IMR-90 (cell line): ENCODE data around the gene RBBP8NL. TPM values are rescaled to one million over a fixed set of nuclear protein-coding genes. Genes with fewer than 3 reads are reported as not detected.
A peak's percentile ranks its signal among the peaks of the same experiment; 100 is the strongest.

ENCODE experiments used
- ATAC-seq: fragments of 200-7000 bp; cut with Tn5 transposase; 2 replicates; pipeline ENCODE4 v1.9.1; 2020; ENCODE audit warnings: low read depth, mild to moderate bottlenecking, moderate library complexity
- BruUV-seq: library from RNA; stranded (reverse); fragments of 400-500 nt; replicated peaks from 2 replicates; lab custom pipeline; 2021; lab: Mats Ljungman, UMichigan
- CTCF ChIA-PET: fragments of 300-600 bp; formaldehyde crosslinking; extraction: SDS; loops from one replicate; lab custom pipeline; 2021; ENCODE audit warnings: antibody characterized with exemption; lab: Yijun Ruan, JAX
- POLR2A ChIA-PET: fragments of 300-600 bp; sonication (Branson Sonifier 250); formaldehyde crosslinking; loops from one replicate; lab custom pipeline; 2022; ENCODE audit warnings: antibody characterized with exemption; ENCODE audit not compliant: unreplicated experiment; lab: Charles Lee
- DNase-seq: peaks from one replicate; pipeline ENCODE4 v3.0.0; 2013
- H2AFZ ChIP-seq: replicated peaks from 2 replicates; pipeline ENCODE3; 2013; ENCODE audit warnings: low read length, mild to moderate bottlenecking; ENCODE audit not compliant: poor library complexity
- H2AK5ac ChIP-seq: 2 replicates; pipeline ENCODE4 v1.6.1; 2013; ENCODE audit warnings: low read depth, low read length, inconsistent platforms
- H2AK9ac ChIP-seq: replicated peaks from 2 replicates; pipeline ENCODE3; 2013; ENCODE audit warnings: mild to moderate bottlenecking, low read depth, low read length, moderate library complexity; ENCODE audit not compliant: poor library complexity
- H2BK120ac ChIP-seq: 2 replicates; pipeline ENCODE4 v1.6.1; 2013; ENCODE audit warnings: low read depth, low read length, inconsistent platforms
- H2BK15ac ChIP-seq: 3 replicates; pipeline ENCODE4 v1.6.1; 2013; ENCODE audit warnings: low read depth, low read length, inconsistent platforms
- H2BK20ac ChIP-seq: 2 replicates; pipeline ENCODE4 v1.6.1; 2013; ENCODE audit warnings: low read depth, mild to moderate bottlenecking, inconsistent platforms, low read length, moderate library complexity
- H2BK5ac ChIP-seq: 2 replicates; pipeline ENCODE4 v1.6.1; 2013; ENCODE audit warnings: mild to moderate bottlenecking, low read depth, low read length, inconsistent platforms; ENCODE audit not compliant: poor library complexity, severe bottlenecking
- H3K14ac ChIP-seq: replicated peaks from 2 replicates; pipeline ENCODE4 v1.6.1; 2013; ENCODE audit warnings: low read depth, low read length, inconsistent platforms
- H3K18ac ChIP-seq: 2 replicates; pipeline ENCODE4 v1.6.1; 2013; ENCODE audit warnings: low read depth, low read length, control low read depth
- H3K23ac ChIP-seq: 2 replicates; pipeline ENCODE4 v1.6.1; 2013; ENCODE audit warnings: low read depth, low read length, inconsistent platforms
- H3K27ac ChIP-seq: 2 replicates; pipeline ENCODE4 v1.5.1; 2013; ENCODE audit warnings: mild to moderate bottlenecking, control low read depth, low read length; ENCODE audit not compliant: insufficient read depth
- H3K27me3 ChIP-seq: 2 replicates; pipeline ENCODE4 v1.6.1; 2013; ENCODE audit warnings: low read length; ENCODE audit not compliant: control insufficient read depth, insufficient read depth
- H3K36me3 ChIP-seq: 2 replicates; pipeline ENCODE4 v1.6.1; 2013; ENCODE audit warnings: low read length, mixed read lengths; ENCODE audit not compliant: control insufficient read depth, insufficient read depth
- H3K4ac ChIP-seq: 2 replicates; pipeline ENCODE4 v1.6.1; 2013; ENCODE audit warnings: low read depth, low read length, inconsistent platforms
- H3K4me1 ChIP-seq: 2 replicates; pipeline ENCODE4 v1.6.1; 2013; ENCODE audit warnings: low read length, mixed read lengths; ENCODE audit not compliant: control insufficient read depth, insufficient read depth
- H3K4me2 ChIP-seq: 2 replicates; pipeline ENCODE4 v1.6.1; 2013; ENCODE audit warnings: low read depth, mild to moderate bottlenecking, control low read depth, low read length, moderate library complexity
- H3K4me3 ChIP-seq: 2 replicates; pipeline ENCODE4 v1.5.1; 2013; ENCODE audit warnings: low read depth, mild to moderate bottlenecking, control low read depth, low read length, moderate library complexity; ENCODE audit not compliant: insufficient read depth
- H3K56ac ChIP-seq: 2 replicates; pipeline ENCODE4 v1.6.1; 2013; ENCODE audit warnings: low read length, inconsistent platforms; ENCODE audit not compliant: insufficient read depth; ENCODE audit errors: extremely low read depth
- H3K79me1 ChIP-seq, 2 experiments: 2 replicates each; pipeline ENCODE4 v1.6.1; 2013; ENCODE audit warnings: low read length in 2 of 2, inconsistent platforms in 1 of 2, low read depth in 1 of 2
- H3K9ac ChIP-seq: 2 replicates; pipeline ENCODE4 v1.6.1; 2013; ENCODE audit warnings: low read depth, low read length, control low read depth
- H3K9me1 ChIP-seq: 2 replicates; pipeline ENCODE4 v1.6.1; 2013; ENCODE audit warnings: low read length, inconsistent platforms; ENCODE audit not compliant: insufficient read depth
- H3K9me3 ChIP-seq: 2 replicates; pipeline ENCODE4 v1.6.1; 2013; ENCODE audit warnings: low read length; ENCODE audit not compliant: control insufficient read depth, insufficient read depth
- H4K20me1 ChIP-seq: 2 replicates; pipeline ENCODE4 v1.6.1; 2013; ENCODE audit warnings: low read length, inconsistent platforms; ENCODE audit not compliant: insufficient read depth
- H4K5ac ChIP-seq: 2 replicates; pipeline ENCODE4 v1.6.1; 2013; ENCODE audit warnings: mild to moderate bottlenecking, low read depth, low read length, control low read depth
- H4K8ac ChIP-seq, 2 experiments: 2 replicates each; pipeline ENCODE4 v1.6.1; 2013; ENCODE audit warnings: low read depth in 2 of 2, low read length in 2 of 2, control low read depth in 1 of 2, inconsistent platforms in 1 of 2
- H4K91ac ChIP-seq: 2 replicates; pipeline ENCODE4 v1.6.1; 2013; ENCODE audit warnings: low read depth, low read length, inconsistent platforms; ENCODE audit not compliant: insufficient read depth
- CTCF ChIP-seq: conservative IDR thresholded peaks from 2 replicates; pipeline ENCODE4 v1.5.1; 2012; ENCODE audit warnings: mild to moderate bottlenecking, low read depth, low read length, improper control_type of control experiment
- ELK1 ChIP-seq: fragments of 150-350 bp; IDR thresholded peaks from 2 replicates; pipeline ENCODE4 v1.6.1; 2016; ENCODE audit warnings: low read depth, mild to moderate bottlenecking, low read length, moderate library complexity, borderline replicate concordance
- FOS ChIP-seq: fragments of 150-350 bp; IDR thresholded peaks from 2 replicates; pipeline ENCODE4 v1.6.1; 2016; ENCODE audit warnings: low read depth, low read length
- MAFK ChIP-seq: IDR thresholded peaks from 2 replicates; pipeline ENCODE4 v1.6.1; 2012; ENCODE audit warnings: low read depth, low read length, improper control_type of control experiment
- MAZ ChIP-seq: IDR thresholded peaks from 2 replicates; pipeline ENCODE4 v1.6.1; 2012; ENCODE audit warnings: low read depth, mild to moderate bottlenecking, low read length, improper control_type of control experiment, moderate library complexity, borderline replicate concordance
- NFE2L2 ChIP-seq: fragments of 150-350 bp; IDR thresholded peaks from 2 replicates; pipeline ENCODE4 v1.6.1; 2016; ENCODE audit warnings: low read depth, mild to moderate bottlenecking, low read length
- SMC3 ChIP-seq: fragments of 150-350 bp; IDR thresholded peaks from 2 replicates; pipeline ENCODE4 v1.6.1; 2016; ENCODE audit warnings: low read depth, mild to moderate bottlenecking, antibody characterized with exemption, low read length, moderate library complexity
- WGBS, 2 experiments: methylation state at CpG; one replicate each; pipeline versions ENCODE4 v1.1.5 to v1.1.7; 2013; ENCODE audit warnings: missing lambda C conversion rate in 2 of 2; ENCODE audit not compliant: insufficient read length in 1 of 2; ENCODE audit errors: extremely low coverage in 2 of 2; 5-methylcytosine and 5-hydroxymethylcytosine counted together
- dilution Hi-C: fragments of 300-500 bp; cut with HindIII; formaldehyde crosslinking; loops from one replicate; pipeline ENCODE4 v1.14.3; 2018; ENCODE audit warnings: low sequenced_read_pairs; ENCODE audit not compliant: unreplicated experiment
- in situ Hi-C: fragments of 300-500 bp; cut with MboI; formaldehyde crosslinking; loops from 3 replicates; pipeline ENCODE4 v1.14.3; 2019; ENCODE audit warnings: low sequenced_read_pairs, inconsistent platforms, mixed read lengths
- intact Hi-C: fragments of 100-400 bp; cut with micrococcal nuclease; formaldehyde crosslinking; loops from 2 replicates; pipeline ENCODE4 v1.10.0; 2022
- polyA plus RNA-seq, 3 experiments: library from polyadenylated mRNA; depleted of rRNA; stranded (reverse); fragments of >200 nt; gene quantifications; 2 replicates each; pipeline ENCODE4 v1.2.3, GENCODE V29; 2012; ENCODE audit warnings: low replicate concordance in 1 of 3
- total RNA-seq: library from RNA; depleted of rRNA; stranded (reverse); fragments of >200 nt; gene quantifications from 2 replicates; pipeline ENCODE4 v1.2.3, GENCODE V29; 2012

Gene RBBP8NL
- total and polyA plus RNA-seq, 2 of the 4 experiments (the other 2 are of a cell fraction) = not detected

- intact Hi-C loops = no loop called here
- 14% methylated on average over 7 of the region's 28 CpGs; no CpG with 5 or more reads in 1 of the 2 experiments for WGBS, 2 experiments
- Histone ChIP-seq H2AFZ (peak overlapping the region; percentile 76), H3K79me1 (no peaks in the 10 kb centered on the region), H4K20me1 (peaks cover 22% of the 10 kb centered on the region), H3K23ac (no peak overlapping the region), H3K4me3 (no peak overlapping the region), H2BK5ac (no peak overlapping the region), H2BK20ac (peak overlapping the region; percentile 47; the same call in 1 of the 2 replicates), H2AK9ac (peak overlapping the region; percentile 56), H3K14ac (no peak overlapping the region), H4K91ac (peak overlapping the region; percentile 41; the same call in 1 of the 2 replicates), H4K5ac (peak overlapping the region; percentile 69), H3K27me3 (no peaks in the 10 kb centered on the region), H3K4me2 (peak overlapping the region; percentile 58), H3K56ac (no peak overlapping the region), H3K4me1 (peaks cover 36% of the 10 kb centered on the region), H3K36me3 (no peaks in the 10 kb centered on the region), H2BK15ac (no peak overlapping the region), H3K9ac (no peak overlapping the region), H4K8ac (peak overlapping the region in 1 of 2 experiments; percentile 22; a peak in 1 of 4 replicates), H2BK120ac (peak overlapping the region; percentile 80; the same call in 1 of the 2 replicates), H3K9me3 (no peaks in the 10 kb centered on the region), H3K18ac (peak overlapping the region; percentile 54), H2AK5ac (peak overlapping the region; percentile 32), H3K9me1 (peaks cover 8% of the 10 kb centered on the region; the same call in 1 of the 2 replicates), H3K4ac (peak overlapping the region; percentile 72), H3K27ac (0 out of 2 replicates have a peak overlapping the region, but pooled peaks have one; percentile 38)
- 0 out of 2 replicates have a peak, but pooled peaks have one; percentile 13 for TF ChIP-seq FOS
- TF ChIP-seq ELK1 = no peak
- TF ChIP-seq CTCF = peak; percentile 43
- TF ChIP-seq SMC3 = no peak
- peak; percentile 48; the same call in 1 of the 2 replicates for TF ChIP-seq MAFK
- peak; percentile 17; the same call in 1 of the 2 replicates for TF ChIP-seq MAZ
- no peak for TF ChIP-seq NFE2L2
- peak; percentile 50 for DNase-seq
- in situ Hi-C loops = no loop called here
- ATAC-seq = peak; percentile 60
- ChIA-PET POLR2A (interaction anchor here (0.5 to 0.6 kb wide), 2 partner anchors 203 to 584 kb away, joined by 3 to 7 read pairs; no protein-coding TSS in a partner anchor), CTCF (interaction anchor here (0.7 to 2.2 kb wide), 5 partner anchors 11 to 67 kb away, joined by 3 to 8 read pairs (median 4); partner anchors contain the start of gene ADRM1)
- dilution Hi-C loops = no loop called here
- BruUV-seq = no TSS peak
Measured at GRCh38 chr20:62368976-62369814, 58.1 kb downstream of the RBBP8NL start.
